GM19372 (cell line): ENCODE measurements around the gene CXCR5.

Experiments used
- ATAC-seq: cut with Tn5 transposase; IDR thresholded peaks from one replicate; pipeline ENCODE4 v1.9.1; 2021; ENCODE audit warnings: mild to moderate bottlenecking, low read depth, moderate library complexity; ENCODE audit not compliant: unreplicated experiment

The CXCR5 gene

GRCh38 chr11:118911113-118911879 lies 27.6 kb downstream of the CXCR5 start:
- ATAC-seq = no peak

GRCh38 chr11:118911880-118912741 lies 28.4 kb downstream of the CXCR5 start:
- no peak for ATAC-seq

GRCh38 chr11:118912742-118913410 lies 29.2 kb downstream of the CXCR5 start:
- no peak for ATAC-seq

GRCh38 chr11:118913411-118914125 lies 29.9 kb downstream of the CXCR5 start:
- no peak for ATAC-seq

GRCh38 chr11:118914178-118914918 lies 30.7 kb downstream of the CXCR5 start:
- ATAC-seq = no peak

GRCh38 chr11:118914987-118915386 lies 31.3 kb downstream of the CXCR5 start:
- no peak for ATAC-seq

GRCh38 chr11:118915396-118915795 lies 31.7 kb downstream of the CXCR5 start:
- ATAC-seq = no peak

- no peak for ATAC-seq
Observed at GRCh38 chr11:118915941-118916841, 32.5 kb downstream of the CXCR5 start.

GRCh38 chr11:118916842-118917388 lies 33.2 kb downstream of the CXCR5 start:
- ATAC-seq = no peak

- ATAC-seq = no peak
Observed at GRCh38 chr11:118917481-118918127, 33.9 kb downstream of the CXCR5 start.

- no peak for ATAC-seq
Observed at GRCh38 chr11:118918128-118918685, 34.5 kb downstream of the CXCR5 start.

GRCh38 chr11:118918686-118919280 lies 35.1 kb downstream of the CXCR5 start:
- ATAC-seq = no peak

- ATAC-seq = no peak
Observed at GRCh38 chr11:118921121-118921928, 37.6 kb downstream of the CXCR5 start.

- no peak for ATAC-seq
Observed at GRCh38 chr11:118921929-118922744, 38.4 kb downstream of the CXCR5 start.

- ATAC-seq = no peak
Observed at GRCh38 chr11:118922745-118923627, 39.3 kb downstream of the CXCR5 start.
